Activated CD4-positive, CD25-positive, alpha-beta regulatory T cell treated with anti-CD3 and anti-CD28 coated beads, Interleukin-2, amount 50 U/mL, for 72 hours (primary cell): Measurements from ENCODE around the gene USP36.
A peak's percentile ranks its signal among the peaks of the same experiment; 100 is the strongest.
"Not testable (repeated sequence)": the region's sequence is repeated elsewhere in the genome, so short reads cannot be mapped to it uniquely, and the experiment has no call there.

Source experiments
- DNase-seq: peaks from one replicate; pipeline ENCODE4 v3.0.0; 2021

Gene USP36

GRCh38 chr17:78789149-78789662, 51.4 kb downstream of the USP36 start:
- DNase-seq: no peak

- no peak for DNase-seq
Measured at GRCh38 chr17:78788451-78788850, 52.2 kb downstream of the USP36 start.

DNA sequence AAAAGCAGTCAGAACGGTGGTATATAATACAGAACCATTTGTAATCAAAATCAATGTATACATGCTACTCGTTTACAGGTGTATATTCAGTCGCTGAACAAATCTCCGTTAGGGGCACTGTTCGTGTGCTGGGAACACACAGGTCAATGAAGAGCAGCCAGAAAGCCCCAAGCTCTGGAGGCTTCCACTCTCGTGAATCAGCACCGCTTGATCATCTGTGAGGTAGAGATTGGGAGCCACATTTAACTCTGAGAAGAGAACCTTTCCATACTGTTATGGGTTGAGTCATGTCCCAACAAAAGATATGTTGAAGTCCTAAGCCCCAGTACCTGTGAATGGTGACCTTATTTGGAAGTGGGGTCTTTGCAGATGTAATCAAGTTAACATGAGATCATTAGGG, 53.2 kb downstream of the USP36 start:
- no peak for DNase-seq

GRCh38 chr17:78785663-78786057, 55.0 kb downstream of the USP36 start:
- DNase-seq: no peak

GRCh38 chr17:78785011-78785662, 55.5 kb downstream of the USP36 start:
- no peak for DNase-seq

GRCh38 chr17:78784352-78784751, 56.3 kb downstream of the USP36 start:
- no peak for DNase-seq

GRCh38 chr17:78783711-78784324, 56.8 kb downstream of the USP36 start:
- no peak for DNase-seq

- no peak for DNase-seq
Measured at GRCh38 chr17:78781893-78782304, 58.7 kb downstream of the USP36 start, which contains the start of gene CYTH1. CYTH1 (minus strand) TSS chr17:78782273; CDS start chr17:78782223, 50 bp downstream.

DNA sequence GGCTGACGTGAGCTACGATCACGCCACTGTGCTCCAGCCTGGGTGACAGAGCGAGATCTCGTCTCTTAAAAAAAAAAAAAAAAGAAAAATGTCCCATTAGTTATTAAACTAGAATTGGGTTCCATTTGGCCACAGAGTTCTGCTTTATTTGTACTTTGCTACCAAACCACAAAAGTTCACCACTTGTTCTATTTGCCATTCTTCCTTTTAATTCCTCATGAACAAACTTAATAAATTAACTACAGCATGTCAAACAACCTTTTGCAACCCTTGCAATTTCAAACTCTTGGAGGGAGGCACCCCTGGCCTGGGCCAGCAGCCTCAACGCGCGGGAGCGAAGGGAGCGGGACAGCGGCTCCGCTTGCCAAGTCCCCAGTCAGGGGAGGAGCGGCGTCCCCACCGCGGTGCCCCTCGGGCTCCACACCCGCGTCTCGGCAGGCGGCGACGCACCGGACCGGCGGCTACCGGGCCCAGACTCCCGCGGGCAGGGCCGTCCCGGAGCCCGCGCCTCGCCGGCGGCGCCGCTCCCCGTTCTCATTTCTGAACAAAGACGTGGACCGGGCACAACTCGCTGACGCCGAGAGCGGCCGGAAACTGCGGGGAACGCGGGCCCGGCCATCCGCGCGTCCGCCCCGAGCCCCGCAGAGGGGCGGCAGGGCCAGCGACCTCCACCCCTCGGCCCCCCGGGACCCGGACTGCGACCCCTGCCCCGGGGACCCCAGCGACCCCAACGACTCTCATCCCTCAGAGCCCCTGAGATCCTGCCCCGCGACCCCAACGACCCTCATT, 59.3 kb downstream of the USP36 start:
- DNase-seq: peak; percentile 63

- DNase-seq: no peak
Measured at GRCh38 chr17:78780335-78780734, 60.3 kb downstream of the USP36 start.

DNA sequence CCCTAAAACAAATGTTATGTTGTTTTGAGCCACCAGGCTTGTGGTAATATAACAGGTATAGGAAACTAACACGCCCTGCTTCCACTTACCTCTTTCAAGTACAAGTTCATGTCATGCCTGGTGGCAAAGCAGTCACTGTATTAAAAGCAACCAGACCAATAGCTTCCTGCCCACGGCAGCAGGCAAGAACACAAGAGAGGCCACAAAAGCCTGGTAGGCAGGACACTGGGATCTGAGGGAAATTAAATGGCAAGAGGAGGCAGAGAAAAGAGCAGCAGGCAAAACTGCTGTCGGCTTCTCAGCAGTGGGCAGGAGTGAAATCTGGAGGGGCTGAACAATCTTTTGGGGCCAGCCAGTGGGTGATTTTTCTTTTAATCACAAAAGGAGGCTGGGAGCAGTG, 60.8 kb downstream of the USP36 start:
- peak; percentile 45 for DNase-seq

GRCh38 chr17:78779286-78779651, 61.3 kb downstream of the USP36 start:
- DNase-seq: not testable (repeated sequence)

GRCh38 chr17:78777881-78778280, 62.7 kb downstream of the USP36 start:
- DNase-seq: no peak

DNA sequence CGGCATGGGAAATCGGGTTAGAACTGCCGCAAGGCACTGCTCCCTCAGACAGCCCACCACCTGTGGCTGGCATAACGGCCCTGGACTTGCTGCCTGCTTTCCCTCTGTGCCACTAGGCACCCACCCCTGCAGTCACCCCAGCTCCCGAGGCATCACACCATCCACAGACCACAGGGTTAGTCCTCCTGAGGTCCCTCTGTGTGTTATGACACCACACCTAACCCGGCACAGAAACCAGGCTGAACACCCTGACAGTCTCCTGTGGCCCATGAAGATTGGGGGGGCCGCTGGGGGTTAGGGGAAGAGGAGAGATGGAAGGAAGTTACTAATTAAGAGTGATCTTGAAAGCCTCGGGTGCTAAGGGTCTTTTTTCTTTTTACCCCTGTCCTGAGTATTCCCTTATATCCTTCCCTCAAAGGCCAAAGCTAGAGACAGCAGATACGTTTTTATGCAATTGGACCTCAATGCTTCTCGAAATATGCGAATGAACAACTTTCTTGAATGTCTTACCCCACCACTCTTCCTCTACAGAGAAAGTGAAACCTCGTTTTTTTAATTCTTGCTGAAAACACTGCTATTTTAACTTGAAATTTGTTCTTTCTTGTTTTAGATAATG, 65.5 kb downstream of the USP36 start:
- DNase-seq: peak; percentile 59

DNA sequence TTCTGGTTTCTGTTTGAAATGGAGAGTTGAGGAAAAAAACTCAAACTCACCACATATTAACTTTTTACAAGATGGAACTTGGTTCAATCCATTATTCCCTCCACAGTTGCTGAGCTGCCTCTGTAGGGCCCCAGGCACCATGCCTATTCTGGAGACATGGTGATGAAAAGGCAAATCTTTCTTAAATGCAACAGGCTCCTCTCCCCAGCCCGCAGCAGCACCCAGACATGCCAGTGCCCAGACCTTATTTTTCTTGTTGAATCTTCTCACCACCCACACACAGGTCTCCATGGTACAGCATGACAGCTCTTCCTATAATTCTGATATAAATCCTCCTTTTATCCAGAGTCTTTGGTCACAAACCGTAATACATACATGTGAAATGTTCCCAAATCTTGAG, 66.2 kb downstream of the USP36 start:
- no peak for DNase-seq

DNA sequence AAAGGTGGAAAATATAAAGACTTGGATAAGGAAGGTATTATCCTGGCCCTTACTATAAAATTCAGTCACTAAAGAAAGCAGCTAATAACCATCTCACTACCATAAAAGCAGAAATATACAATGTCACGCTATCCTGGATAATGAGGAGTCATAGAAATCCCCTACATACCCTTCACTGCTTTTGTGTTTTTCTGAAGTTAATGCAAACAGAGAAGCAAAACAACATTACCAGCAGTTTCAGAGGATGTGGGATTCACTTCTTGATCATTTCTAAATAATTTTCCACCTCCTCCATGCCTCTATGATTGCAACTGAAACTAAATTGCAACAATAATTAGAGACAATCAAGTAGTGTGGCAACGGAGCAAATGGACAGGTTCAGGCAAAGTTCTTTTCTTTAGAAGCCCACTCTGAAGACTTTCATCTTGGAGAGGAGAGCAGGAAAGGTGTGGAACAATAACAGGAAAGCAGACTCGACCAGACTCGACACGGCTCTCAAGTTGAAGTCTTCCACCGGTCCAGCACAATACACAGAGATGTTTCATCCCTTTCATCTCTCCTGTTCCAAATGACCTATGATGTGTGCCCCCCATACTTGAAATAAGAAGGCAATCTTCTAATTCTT, 68.7 kb downstream of the USP36 start:
- no peak for DNase-seq

GRCh38 chr17:78769196-78769773, 71.3 kb downstream of the USP36 start:
- DNase-seq: no peak

DNA sequence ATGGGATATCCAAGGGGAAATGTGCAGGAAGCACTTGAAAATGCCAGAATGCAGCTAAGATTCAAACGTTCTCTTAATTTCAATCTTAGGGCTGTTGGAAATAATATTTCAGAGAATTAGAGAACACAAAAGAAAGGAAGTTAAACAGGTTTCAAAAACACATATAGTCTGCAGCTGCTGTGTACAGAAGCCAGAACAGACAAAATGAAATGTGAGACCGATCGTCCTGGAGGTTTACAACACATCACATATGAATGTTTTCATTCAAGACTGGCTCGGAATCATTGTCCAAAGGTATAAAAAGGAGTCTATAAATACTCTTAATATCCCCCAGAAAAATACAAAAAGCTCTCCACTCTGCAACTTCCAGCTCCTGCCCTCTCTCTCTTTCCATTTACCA, 72.8 kb downstream of the USP36 start:
- no peak for DNase-seq

GRCh38 chr17:78766743-78767294, 73.8 kb downstream of the USP36 start:
- DNase-seq: no peak

DNA sequence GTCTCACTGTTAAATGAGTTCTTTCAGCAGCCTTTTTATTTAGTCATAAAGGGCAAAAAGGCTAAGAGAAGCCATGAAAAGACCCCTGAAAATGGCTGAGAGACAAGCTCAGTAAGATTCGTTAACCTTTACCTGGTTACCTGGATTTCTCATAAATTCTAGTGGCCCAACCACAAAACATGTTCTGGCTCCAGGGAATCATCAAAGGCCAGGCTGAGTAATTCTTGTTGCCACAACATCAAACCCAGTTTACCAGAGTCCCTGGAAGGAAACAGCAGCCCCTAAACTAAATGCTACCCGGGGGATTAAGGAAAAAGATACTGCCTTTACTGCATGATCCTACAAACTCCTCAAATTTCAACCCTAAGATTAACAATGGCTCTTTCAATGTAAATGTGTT, 74.4 kb downstream of the USP36 start:
- DNase-seq: no peak

- DNase-seq: no peak
Measured at GRCh38 chr17:78765821-78766220, 74.8 kb downstream of the USP36 start.

- no peak for DNase-seq
Measured at GRCh38 chr17:78764871-78765270, 75.7 kb downstream of the USP36 start.
